ENCODE measurements around the gene PLIN5.

- TF ChIP-seq CTCF (IDR thresholded peaks at IDR 0.05; ENCODE audit: low read depth, low read length), result no peak
- TF ChIP-seq, protein P1, sequence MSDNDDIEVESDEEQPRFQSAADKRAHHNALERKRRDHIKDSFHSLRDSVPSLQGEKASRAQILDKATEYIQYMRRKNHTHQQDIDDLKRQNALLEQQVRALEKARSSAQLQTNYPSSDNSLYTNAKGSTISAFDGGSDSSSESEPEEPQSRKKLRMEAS (IDR thresholded peaks at IDR 0.05; ENCODE audit: low read depth, low read length), result no peak
These were observed 31.2 kb downstream of the PLIN5 start for GRCh38 chr19:4503825-4504170.
